Measurements from ENCODE around the gene TFEB. TPM values are rescaled to one million over a fixed set of nuclear protein-coding genes. Genes with fewer than 3 reads are reported as not detected.

Gene TFEB
- total and polyA plus RNA-seq, 5 donors, result 31.6 to 51.1 (median 45.7) TPM

- peak in 1 of 3 donors; percentile 24 for DNase-seq
- WGBS, result 64% methylated on average over 6 of the region's 6 CpGs
- intact Hi-C loops (cut with DNase I), result no loop called here
These were observed 60.1 kb downstream of the TFEB start for GRCh38 chr6:41675176-41675775.

GRCh38 chr6:41674231-41675000 is 61.0 kb downstream of the TFEB start:
- 79% methylated on average over 7 of the region's 7 CpGs for whole genome bisulfite sequencing
- H3K4me3 ChIP-seq (ENCODE audit: low read length), result no peak overlapping the region
- DNase-seq (peak in 1 of 3 donors; percentile 40), ATAC-seq (no peak)
- intact Hi-C loops (cut with DNase I), result no loop called here
- H3K27ac ChIP-seq (ENCODE audit: low read length), result no peak overlapping the region
- H3K4me1 ChIP-seq (ENCODE audit: control insufficient read depth, insufficient read depth, low read length), result no peaks in the 10 kb centered on the region
- no peaks in the 10 kb centered on the region for H3K27me3 ChIP-seq (ENCODE audit: control insufficient read depth, insufficient read depth)
- H3K9me3 ChIP-seq (ENCODE audit: control insufficient read depth, low read length), result no peaks in the 10 kb centered on the region

More at GRCh38 chr6:41675176-41675775, 60.1 kb downstream of the TFEB start:
- no peaks in the 10 kb centered on the region for H3K27me3 ChIP-seq (ENCODE audit: control insufficient read depth, insufficient read depth)
- H3K9me3 ChIP-seq (ENCODE audit: control insufficient read depth, low read length), result no peaks in the 10 kb centered on the region
- peak in 1 of 2 donors; percentile 52 for ATAC-seq
- H3K4me1 ChIP-seq (ENCODE audit: control insufficient read depth, insufficient read depth, low read length), result no peaks in the 10 kb centered on the region
- H3K27ac ChIP-seq (ENCODE audit: low read length), result no peak overlapping the region
- H3K4me3 ChIP-seq (ENCODE audit: low read length), result no peak overlapping the region

GRCh38 chr6:41673704-41674000 is 61.8 kb downstream of the TFEB start:
- peak in 1 of 3 donors; percentile 4 for DNase-seq
- no peak overlapping the region for H3K4me3 ChIP-seq (ENCODE audit: low read length)
- no peak for ATAC-seq
- H3K27me3 ChIP-seq (ENCODE audit: control insufficient read depth, insufficient read depth), result no peaks in the 10 kb centered on the region
- WGBS, result 70% methylated on average over 5 of the region's 5 CpGs
- no peaks in the 10 kb centered on the region for H3K4me1 ChIP-seq (ENCODE audit: control insufficient read depth, insufficient read depth, low read length)
- intact Hi-C loops (cut with DNase I), result no loop called here
- H3K27ac ChIP-seq (ENCODE audit: low read length), result no peak overlapping the region
- no peaks in the 10 kb centered on the region for H3K9me3 ChIP-seq (ENCODE audit: control insufficient read depth, low read length)

- intact Hi-C loops (cut with DNase I), result no loop called here
- H3K4me1 ChIP-seq (ENCODE audit: control insufficient read depth, insufficient read depth, low read length), result no peaks in the 10 kb centered on the region
- ATAC-seq (no peak), DNase-seq (peak in 1 of 3 donors; percentile 14)
- H3K27me3 ChIP-seq (ENCODE audit: control insufficient read depth, insufficient read depth), result no peaks in the 10 kb centered on the region
- H3K9me3 ChIP-seq (ENCODE audit: control insufficient read depth, low read length), result no peaks in the 10 kb centered on the region
- no peak overlapping the region for H3K4me3 ChIP-seq (ENCODE audit: low read length)
- no peak overlapping the region for H3K27ac ChIP-seq (ENCODE audit: low read length)
- WGBS, result 88% methylated on average over 17 of the region's 17 CpGs
These were observed 62.3 kb downstream of the TFEB start for GRCh38 chr6:41672816-41673703.

- Histone ChIP-seq H3K4me3 (ENCODE audit: low read length) (no peak overlapping the region), H3K9me3 (ENCODE audit: control insufficient read depth, low read length) (no peaks in the 10 kb centered on the region), H3K27me3 (ENCODE audit: control insufficient read depth, insufficient read depth) (no peaks in the 10 kb centered on the region), H3K4me1 (ENCODE audit: control insufficient read depth, insufficient read depth, low read length) (no peaks in the 10 kb centered on the region), H3K27ac (ENCODE audit: low read length) (no peak overlapping the region)
- WGBS, result 72% methylated on average over 7 of the region's 7 CpGs
- DNase-seq (peak in 1 of 3 donors; percentile 2), ATAC-seq (no peak)
- intact Hi-C loops (cut with DNase I), result no loop called here
These were observed 63.4 kb downstream of the TFEB start for GRCh38 chr6:41672016-41672415.

GRCh38 chr6:41671376-41671775 is 64.0 kb downstream of the TFEB start:
- intact Hi-C loops (cut with DNase I), result no loop called here
- ATAC-seq (no peak), DNase-seq (no peak)
- H3K4me1 ChIP-seq (ENCODE audit: control insufficient read depth, insufficient read depth, low read length), result no peaks in the 10 kb centered on the region
- H3K4me3 ChIP-seq (ENCODE audit: low read length), result no peak overlapping the region
- WGBS, result 41% methylated on average over 5 of the region's 5 CpGs
- H3K9me3 ChIP-seq (ENCODE audit: control insufficient read depth, low read length), result no peaks in the 10 kb centered on the region
- H3K27ac ChIP-seq (ENCODE audit: low read length), result no peak overlapping the region
- no peaks in the 10 kb centered on the region for H3K27me3 ChIP-seq (ENCODE audit: control insufficient read depth, insufficient read depth)

GRCh38 chr6:41670703-41671360 is 64.6 kb downstream of the TFEB start:
- ATAC-seq (no peak), DNase-seq (no peak)
- no peaks in the 10 kb centered on the region for H3K4me1 ChIP-seq (ENCODE audit: control insufficient read depth, insufficient read depth, low read length)

GRCh38 chr6:41668968-41669367 is 66.4 kb downstream of the TFEB start:
- H3K27me3 ChIP-seq (ENCODE audit: control insufficient read depth, insufficient read depth), result no peaks in the 10 kb centered on the region
- 97% methylated on average over 2 of the region's 2 CpGs for WGBS
- H3K9me3 ChIP-seq (ENCODE audit: control insufficient read depth, low read length), result no peaks in the 10 kb centered on the region
- no peak overlapping the region for H3K4me3 ChIP-seq (ENCODE audit: low read length)
- no peaks in the 10 kb centered on the region for H3K4me1 ChIP-seq (ENCODE audit: control insufficient read depth, insufficient read depth, low read length)
- intact Hi-C loops (cut with DNase I), result no loop called here
- no peak overlapping the region for H3K27ac ChIP-seq (ENCODE audit: low read length)
- ATAC-seq, result no peak
- DNase-seq, result no peak

More at GRCh38 chr6:41670703-41671360, 64.6 kb downstream of the TFEB start:
- intact Hi-C loops (cut with DNase I), result no loop called here
- Histone ChIP-seq H3K27ac (ENCODE audit: low read length) (no peak overlapping the region), H3K4me3 (ENCODE audit: low read length) (no peak overlapping the region), H3K27me3 (ENCODE audit: control insufficient read depth, insufficient read depth) (no peaks in the 10 kb centered on the region), H3K9me3 (ENCODE audit: control insufficient read depth, low read length) (no peaks in the 10 kb centered on the region)
- 83% methylated on average over 9 of the region's 9 CpGs for WGBS

GRCh38 chr6:41667195-41667594 is 68.2 kb downstream of the TFEB start:
- no peaks in the 10 kb centered on the region for H3K27me3 ChIP-seq (ENCODE audit: control insufficient read depth, insufficient read depth)
- H3K4me1 ChIP-seq (ENCODE audit: control insufficient read depth, insufficient read depth, low read length), result no peaks in the 10 kb centered on the region
- WGBS, result 94% methylated on average over 1 of the region's 1 CpG
- DNase-seq (no peak), ATAC-seq (no peak)
- no peaks in the 10 kb centered on the region for H3K9me3 ChIP-seq (ENCODE audit: control insufficient read depth, low read length)
- no peak overlapping the region for H3K27ac ChIP-seq (ENCODE audit: low read length)
- H3K4me3 ChIP-seq (ENCODE audit: low read length), result no peak overlapping the region
- intact Hi-C loops (cut with DNase I), result no loop called here

- no peaks in the 10 kb centered on the region for H3K27me3 ChIP-seq (ENCODE audit: control insufficient read depth, insufficient read depth)
- H3K27ac ChIP-seq (ENCODE audit: low read length), result no peak overlapping the region
- WGBS, result 85% methylated on average over 5 of the region's 5 CpGs
- no peak overlapping the region for H3K4me3 ChIP-seq (ENCODE audit: low read length)
- intact Hi-C loops (cut with DNase I), result no loop called here
- H3K4me1 ChIP-seq (ENCODE audit: control insufficient read depth, insufficient read depth, low read length), result no peaks in the 10 kb centered on the region
- peak in 1 of 3 donors; percentile 19 for DNase-seq
- ATAC-seq, result no peak
- no peaks in the 10 kb centered on the region for H3K9me3 ChIP-seq (ENCODE audit: control insufficient read depth, low read length)
These were observed 71.1 kb downstream of the TFEB start for GRCh38 chr6:41664271-41664670.
